Chondrocyte (in vitro differentiated cells): ENCODE results near the gene CENPV. TPM values are rescaled to one million over a fixed set of nuclear protein-coding genes. Genes with fewer than 3 reads are reported as not detected.
"Not testable (repeated sequence)": the region's sequence is repeated elsewhere in the genome, so short reads cannot be mapped to it uniquely, and the experiment has no call there.

Experiments
- DNase-seq: peaks from one replicate; pipeline ENCODE4 v3.0.0; 2021; ENCODE audit warnings: mixed read lengths, low spot score
- H3K27ac Mint-ChIP-seq: one replicate; pipeline ENCODE4 v1.8.0; 2021; ENCODE audit warnings: mild to moderate bottlenecking, moderate library complexity, mixed read lengths; ENCODE audit not compliant: unreplicated experiment
- H3K27me3 Mint-ChIP-seq: 2 replicates; pipeline ENCODE4 v1.8.0; 2021; ENCODE audit warnings: low read depth, mixed read lengths
- H3K36me3 Mint-ChIP-seq: 2 replicates; pipeline ENCODE4 v1.8.0; 2021; ENCODE audit warnings: low read depth, mixed read lengths
- H3K4me1 Mint-ChIP-seq: 2 replicates; pipeline ENCODE4 v1.8.0; 2021; ENCODE audit warnings: low read depth, mild to moderate bottlenecking, mixed read lengths
- H3K4me3 Mint-ChIP-seq: one replicate; pipeline ENCODE4 v1.8.0; 2021; ENCODE audit warnings: mild to moderate bottlenecking, moderate library complexity, mixed read lengths; ENCODE audit not compliant: unreplicated experiment
- H3K9me3 Mint-ChIP-seq: 2 replicates; pipeline ENCODE4 v1.8.0; 2021; ENCODE audit warnings: low read depth, mixed read lengths
- long read RNA-seq: library from polyadenylated mRNA; stranded (forward); transcript quantifications from one replicate; pipeline ENCODE4 v2.0.0, GENCODE V29; 2021
- total RNA-seq: library from RNA; stranded (reverse); gene quantifications from 3 replicates; pipeline ENCODE4 v1.2.1, GENCODE V29; 2021
- TF ChIP-seq, protein P1 (sequence below): fragments of 200-600 bp; sonication (generic); IDR thresholded peaks from 2 replicates; pipeline ENCODE4 v1.5.0; 2021; ENCODE audit warnings: antibody characterized with exemption, mild to moderate bottlenecking, moderate library complexity

CENPV gene
- total RNA-seq, result 4.3 to 12.3 TPM (median 10.7 TPM) in 3 replicates
- long read RNA-seq, transcript CENPV-201 (5 exons, 1,165 nt), result major isoform, 11 of 16 reads
- long read RNA-seq, partial matches to known transcripts, result 0 of 16 reads
- long read RNA-seq, other reads (novel, unspliced or antisense), result 2 of 16 reads

DNA sequence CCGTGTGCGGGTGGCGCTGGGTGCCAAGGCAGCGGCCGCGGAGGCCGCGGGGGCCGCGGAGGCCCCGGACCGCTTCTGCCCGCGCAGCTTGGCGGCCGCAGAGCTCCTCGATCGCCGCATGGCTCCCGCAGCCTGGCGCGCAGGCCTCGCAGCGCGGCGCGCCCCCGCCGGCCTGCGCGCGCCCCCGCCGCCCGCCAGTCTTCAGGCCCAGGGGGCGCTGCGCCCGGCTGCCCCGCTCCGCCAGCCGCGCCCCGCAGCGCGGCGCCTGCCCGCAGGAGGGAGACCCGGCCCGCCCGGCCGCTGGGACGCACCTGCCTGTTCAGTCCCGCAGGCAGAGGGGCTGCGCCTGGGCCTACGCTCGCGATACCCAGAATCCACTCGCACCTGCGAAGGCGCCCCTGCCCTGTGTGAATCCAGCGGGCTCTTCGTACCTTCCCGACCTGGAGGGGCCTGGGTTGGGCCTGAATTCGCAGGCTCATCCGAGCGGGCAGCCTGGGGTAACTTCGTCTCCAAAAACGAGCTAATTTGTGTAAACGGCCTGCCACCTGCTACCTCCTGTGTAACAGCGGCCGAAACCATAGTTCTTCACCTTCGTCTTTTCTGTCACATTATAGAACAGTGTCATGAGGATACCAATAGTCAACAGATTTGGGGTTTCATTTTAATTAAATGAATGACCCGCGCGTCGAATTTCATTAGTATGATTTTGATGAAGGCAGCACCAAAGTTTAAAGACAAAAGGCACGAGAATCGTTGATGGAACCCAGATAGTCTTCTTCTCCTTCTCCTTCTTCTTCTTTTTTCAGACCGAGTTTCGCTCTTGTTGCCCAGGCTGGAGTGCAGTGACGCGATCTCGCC lies at the start of gene CENPV:
Gene CENPV, minus strand, starts transcription at position 153 of the 858 bp plus-strand sequence. Its CDS starts 33 bp downstream, at position 120.
- peak; percentile 89 for DNase-seq
- no peaks in the 10 kb centered on the region for H3K9me3 Mint-ChIP-seq
- TF ChIP-seq, protein P1, sequence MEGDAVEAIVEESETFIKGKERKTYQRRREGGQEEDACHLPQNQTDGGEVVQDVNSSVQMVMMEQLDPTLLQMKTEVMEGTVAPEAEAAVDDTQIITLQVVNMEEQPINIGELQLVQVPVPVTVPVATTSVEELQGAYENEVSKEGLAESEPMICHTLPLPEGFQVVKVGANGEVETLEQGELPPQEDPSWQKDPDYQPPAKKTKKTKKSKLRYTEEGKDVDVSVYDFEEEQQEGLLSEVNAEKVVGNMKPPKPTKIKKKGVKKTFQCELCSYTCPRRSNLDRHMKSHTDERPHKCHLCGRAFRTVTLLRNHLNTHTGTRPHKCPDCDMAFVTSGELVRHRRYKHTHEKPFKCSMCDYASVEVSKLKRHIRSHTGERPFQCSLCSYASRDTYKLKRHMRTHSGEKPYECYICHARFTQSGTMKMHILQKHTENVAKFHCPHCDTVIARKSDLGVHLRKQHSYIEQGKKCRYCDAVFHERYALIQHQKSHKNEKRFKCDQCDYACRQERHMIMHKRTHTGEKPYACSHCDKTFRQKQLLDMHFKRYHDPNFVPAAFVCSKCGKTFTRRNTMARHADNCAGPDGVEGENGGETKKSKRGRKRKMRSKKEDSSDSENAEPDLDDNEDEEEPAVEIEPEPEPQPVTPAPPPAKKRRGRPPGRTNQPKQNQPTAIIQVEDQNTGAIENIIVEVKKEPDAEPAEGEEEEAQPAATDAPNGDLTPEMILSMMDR, result peak; percentile 41
- no peaks in the 10 kb centered on the region for H3K27me3 Mint-ChIP-seq
- H3K4me1 Mint-ChIP-seq, result peaks cover 14% of the 10 kb centered on the region
- peak within 1 kb of the TSS; percentile 55 for H3K27ac Mint-ChIP-seq
- H3K4me3 Mint-ChIP-seq, result peak within 1 kb of the TSS; percentile 85
- H3K36me3 Mint-ChIP-seq, result no peaks in the 10 kb centered on the region

DNA sequence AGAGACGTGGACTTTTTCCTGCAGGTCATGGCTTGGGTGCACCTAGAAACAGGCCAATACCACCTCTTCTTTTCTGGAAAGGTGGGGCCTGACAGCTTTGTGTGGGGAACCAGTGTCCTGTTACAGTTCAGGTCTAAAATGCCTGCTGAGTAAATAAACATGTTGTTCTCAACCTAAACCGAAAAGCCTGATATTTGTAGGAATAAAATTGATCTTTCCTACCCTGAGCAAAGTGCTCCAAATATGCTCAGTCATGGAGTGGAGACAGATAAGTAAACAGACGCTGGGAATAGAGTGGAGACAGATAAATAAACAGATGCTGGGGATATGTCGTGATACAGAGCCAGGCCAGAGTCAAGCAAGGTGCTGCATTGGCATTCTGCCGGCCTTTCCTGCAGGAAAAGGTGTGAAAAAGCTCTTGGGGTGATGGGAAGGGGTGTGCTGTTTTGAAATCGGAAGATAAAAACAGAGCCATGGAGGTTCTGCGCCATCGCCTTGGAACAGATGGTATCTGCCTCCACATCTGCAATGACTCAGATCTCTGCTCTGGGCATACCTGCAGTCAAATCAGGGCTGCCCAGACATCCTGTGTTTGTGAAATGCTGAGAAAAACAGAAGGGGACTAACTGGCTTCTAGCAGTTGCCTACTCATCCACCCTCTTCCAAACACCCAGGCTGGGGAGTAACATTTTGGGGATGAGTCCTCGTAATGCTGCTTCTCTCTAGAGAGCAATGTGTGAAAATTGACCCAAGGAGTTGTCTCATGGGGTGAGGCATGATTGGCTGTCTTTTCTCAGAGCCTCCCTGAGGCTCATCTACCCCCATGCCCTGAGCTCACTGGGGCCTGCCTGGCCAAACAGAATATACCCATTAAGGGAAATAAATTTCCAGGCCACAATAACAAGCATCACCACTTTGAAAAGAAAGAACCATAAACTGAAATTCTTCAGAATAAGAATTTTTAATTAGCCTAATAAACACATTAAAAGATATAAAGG lies 45.3 kb upstream of the CENPV start:
- TF ChIP-seq, protein P1, result no peak
- H3K4me1 Mint-ChIP-seq, result peaks cover 5% of the 10 kb centered on the region
- H3K4me3 Mint-ChIP-seq, result no peak overlapping the region
- DNase-seq, result peak; percentile 11
- no peaks in the 10 kb centered on the region for H3K27me3 Mint-ChIP-seq
- H3K9me3 Mint-ChIP-seq, result no peaks in the 10 kb centered on the region
- no peak overlapping the region for H3K27ac Mint-ChIP-seq
- H3K36me3 Mint-ChIP-seq, result no peaks in the 10 kb centered on the region

DNA sequence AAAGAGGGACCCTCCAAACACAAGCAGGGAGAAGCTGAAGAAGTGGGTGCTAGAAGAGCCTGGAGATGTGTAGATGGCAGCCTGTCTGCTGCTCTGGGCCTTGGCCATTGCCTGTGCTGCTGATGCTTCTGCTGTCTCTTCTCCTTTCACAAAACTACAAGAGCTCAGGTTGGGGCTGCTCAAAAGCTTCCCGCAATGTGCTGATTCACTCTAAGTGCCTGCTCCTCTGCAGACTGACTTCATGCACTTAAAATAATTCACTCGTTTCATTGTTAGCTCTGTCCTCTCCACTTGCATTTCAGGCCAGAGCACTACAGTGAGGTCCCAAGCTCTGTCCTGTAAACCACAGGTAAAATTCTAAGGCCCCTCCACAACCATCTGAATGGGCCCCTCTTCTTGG lies 43.4 kb upstream of the CENPV start:
- H3K27me3 Mint-ChIP-seq, H3K36me3 Mint-ChIP-seq, H3K27ac Mint-ChIP-seq, H3K9me3 Mint-ChIP-seq, H3K4me1 Mint-ChIP-seq, H3K4me3 Mint-ChIP-seq: not testable (repeated sequence)
- DNase-seq, result peak; percentile 4

DNA sequence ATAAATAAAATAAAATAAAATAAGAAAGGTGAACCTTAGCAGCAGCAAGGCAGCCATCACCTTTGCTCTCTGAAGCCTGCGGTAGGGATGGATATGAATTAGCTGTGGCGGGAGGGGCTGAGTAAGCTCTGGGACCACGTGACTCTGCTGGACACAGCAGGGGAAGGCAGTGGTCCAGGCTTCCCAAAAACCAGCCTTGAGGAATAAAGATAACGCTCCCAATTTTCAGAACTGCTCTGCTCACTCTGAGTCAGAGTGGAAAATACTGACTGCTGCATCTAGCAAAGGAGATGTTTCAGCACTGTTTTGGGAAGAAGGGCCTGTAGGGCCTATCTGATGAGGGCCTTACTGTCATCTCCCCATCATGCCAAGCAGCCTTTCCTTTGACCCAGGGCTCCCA lies 42.6 kb upstream of the CENPV start:
- H3K36me3 Mint-ChIP-seq, H3K4me1 Mint-ChIP-seq, H3K27me3 Mint-ChIP-seq, H3K4me3 Mint-ChIP-seq, H3K9me3 Mint-ChIP-seq, H3K27ac Mint-ChIP-seq: not testable (repeated sequence)
- peak; percentile 5 for DNase-seq

DNA sequence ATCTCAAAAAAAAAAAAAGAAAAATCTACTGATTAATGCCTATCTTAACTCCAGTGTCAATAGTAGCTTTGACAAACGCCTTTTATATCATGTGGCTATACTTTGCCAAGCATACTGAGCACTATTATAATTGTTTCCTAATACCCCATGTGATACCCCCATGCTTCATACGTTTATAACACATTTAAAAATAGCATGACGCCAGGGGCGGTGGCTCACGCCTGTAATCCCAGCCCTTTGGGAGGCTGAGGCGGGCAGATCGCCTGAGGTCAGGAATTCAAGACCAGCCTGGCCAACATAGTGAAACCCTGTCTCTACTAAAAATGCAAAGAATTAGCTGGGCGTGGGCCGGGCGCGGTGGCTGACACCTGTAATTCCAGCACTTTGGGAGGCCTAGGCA lies 39.2 kb upstream of the CENPV start:
- H3K4me1 Mint-ChIP-seq, H3K27ac Mint-ChIP-seq, H3K27me3 Mint-ChIP-seq, H3K4me3 Mint-ChIP-seq, H3K36me3 Mint-ChIP-seq, H3K9me3 Mint-ChIP-seq: not testable (repeated sequence)
- DNase-seq, result peak; percentile 21

DNA sequence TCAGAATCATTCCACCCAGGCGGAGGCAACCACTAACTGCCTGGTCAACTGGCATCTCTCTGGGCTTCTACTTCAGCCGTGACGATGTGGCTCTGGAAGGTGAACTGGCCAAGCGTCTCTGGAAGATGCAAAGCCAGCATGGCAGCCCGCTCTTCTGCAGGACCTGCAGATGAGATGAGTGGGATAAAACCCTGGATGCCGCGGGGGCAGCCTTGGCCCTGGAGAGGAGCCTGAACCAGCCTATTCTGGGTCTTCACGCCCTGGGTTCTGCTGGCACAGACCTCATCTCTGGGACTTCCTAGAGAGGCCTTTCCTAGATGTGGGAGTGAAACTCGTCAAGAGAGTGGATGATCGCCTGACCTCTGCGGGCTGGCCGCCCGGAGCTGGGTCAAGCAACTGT lies 38.2 kb upstream of the CENPV start:
- H3K36me3 Mint-ChIP-seq, result no peaks in the 10 kb centered on the region
- TF ChIP-seq, protein P1, result no peak
- no peak overlapping the region for H3K4me3 Mint-ChIP-seq
- H3K27me3 Mint-ChIP-seq, result no peaks in the 10 kb centered on the region
- H3K4me1 Mint-ChIP-seq, result peaks cover 10% of the 10 kb centered on the region
- DNase-seq, result peak; percentile 68
- H3K27ac Mint-ChIP-seq, result no peak overlapping the region
- no peaks in the 10 kb centered on the region for H3K9me3 Mint-ChIP-seq

DNA sequence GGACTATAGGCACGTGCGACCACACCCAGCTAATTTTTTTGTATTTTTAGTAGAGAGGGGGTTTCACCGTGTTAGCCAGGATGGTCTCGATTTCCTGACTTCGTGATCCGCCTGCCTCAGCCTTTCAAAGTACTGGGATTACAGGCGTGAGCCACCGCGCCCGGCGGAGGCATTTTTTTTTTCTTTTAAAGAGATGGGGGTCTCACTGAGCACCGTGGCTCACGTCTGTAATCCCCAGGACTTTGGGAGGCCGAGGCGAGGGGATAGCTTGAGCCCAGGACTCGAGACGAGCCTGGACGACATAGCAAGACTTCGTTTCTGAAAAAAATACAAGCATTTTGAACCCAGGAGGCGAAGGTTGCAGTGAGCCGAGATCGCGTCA lies 32.8 kb upstream of the CENPV start:
- not testable (repeated sequence) for H3K27ac Mint-ChIP-seq, DNase-seq

More for the DNA sequence above, 32.8 kb upstream of the CENPV start:
- not testable (repeated sequence) for H3K27me3 Mint-ChIP-seq, H3K9me3 Mint-ChIP-seq
- peaks cover 41% of the 10 kb centered on the region for H3K4me1 Mint-ChIP-seq
- H3K4me3 Mint-ChIP-seq, result peak overlapping the region; percentile 80
- H3K36me3 Mint-ChIP-seq, result peaks cover 20% of the 10 kb centered on the region
